ENCODE results near the gene SFSWAP.

- no peak for TF ChIP-seq GATA3 (IDR thresholded peaks at IDR 0.05; ENCODE audit: low read depth, low read length)
- no peak for TF ChIP-seq GATA2 (IDR thresholded peaks at IDR 0.05; ENCODE audit: low read depth, low read length)
Measured at GRCh38 chr12:131716282-131716681, 5.4 kb downstream of the SFSWAP start.

All from SH-SY5Y (cell line).